ENCODE data around the gene DYNC1I1.

The DYNC1I1 gene

DNA sequence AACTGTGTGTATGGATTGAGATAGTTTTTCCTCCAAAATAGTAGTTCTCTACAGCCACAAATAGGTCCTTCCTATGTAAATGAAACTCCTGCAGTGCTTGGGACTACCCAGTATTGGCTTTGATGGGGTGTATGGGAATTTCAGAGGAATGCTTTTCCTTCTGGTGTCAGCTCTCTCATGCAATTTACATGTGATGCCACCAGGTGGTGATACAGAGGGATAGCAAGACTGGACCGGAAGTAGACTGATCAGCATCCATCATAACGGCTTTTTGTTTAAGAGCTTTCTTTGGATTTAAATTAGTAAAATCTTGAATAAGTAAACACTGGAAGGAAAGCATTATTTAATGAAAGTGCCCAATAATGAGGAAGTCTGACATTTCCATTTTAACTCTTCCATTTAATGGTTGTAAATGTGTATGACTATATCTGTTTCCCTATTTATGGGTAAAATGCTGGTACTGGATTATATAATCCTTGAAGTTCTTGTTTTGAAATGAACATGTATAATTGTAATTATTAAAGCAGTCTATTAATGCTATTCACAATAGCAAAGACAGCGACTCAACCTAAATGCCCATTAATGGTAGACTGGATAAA lies 22.7 kb downstream of the DYNC1I1 start:
- DNase-seq = peak in 1 of 2 experiments; percentile 27

DNA sequence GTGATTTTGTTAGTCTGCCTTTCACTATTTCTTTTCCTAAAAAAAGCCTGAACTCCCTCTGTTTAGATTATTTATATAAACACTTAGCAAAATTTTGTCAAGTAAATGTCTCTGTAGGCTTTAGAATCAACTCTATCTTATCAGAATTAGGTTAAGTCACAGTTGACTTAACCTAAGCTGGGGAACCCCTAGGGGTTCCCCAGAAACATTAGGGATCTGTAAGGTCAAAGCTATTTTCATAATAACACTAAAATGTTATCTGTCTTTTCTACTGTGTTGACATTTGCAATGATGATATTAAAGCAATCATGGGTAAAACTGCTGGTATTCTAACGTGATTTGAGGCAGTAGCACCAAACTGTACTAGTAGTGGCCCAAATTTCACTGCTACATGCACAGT lies 24.3 kb downstream of the DYNC1I1 start:
- DNase-seq = no peak

DNA sequence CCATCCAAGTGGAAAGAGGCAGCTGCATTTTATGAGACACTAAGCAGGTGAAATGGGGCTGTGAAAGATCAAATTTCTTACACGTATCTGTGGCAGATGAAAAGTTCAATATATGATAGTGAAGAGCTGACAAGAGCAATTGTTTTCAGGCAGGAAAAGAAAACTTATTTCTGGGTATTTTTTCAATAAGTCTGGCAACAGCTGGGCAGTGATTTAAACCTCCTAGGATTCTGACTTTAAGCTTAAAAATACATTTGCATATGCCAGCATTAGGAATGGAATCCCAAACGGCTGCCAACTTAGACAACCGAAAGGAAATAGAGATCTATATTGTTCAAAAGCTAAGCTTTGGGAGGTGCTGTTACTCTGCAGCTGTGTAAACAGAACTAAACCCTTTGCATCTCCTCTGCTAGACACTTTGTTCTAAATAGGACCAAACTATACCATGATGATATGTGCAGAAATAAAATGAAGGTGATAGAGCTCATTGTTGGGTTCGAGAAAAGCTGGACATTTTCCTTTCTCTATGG lies 26.1 kb downstream of the DYNC1I1 start:
- peak in 1 of 2 experiments; percentile 5 for DNase-seq

DNA sequence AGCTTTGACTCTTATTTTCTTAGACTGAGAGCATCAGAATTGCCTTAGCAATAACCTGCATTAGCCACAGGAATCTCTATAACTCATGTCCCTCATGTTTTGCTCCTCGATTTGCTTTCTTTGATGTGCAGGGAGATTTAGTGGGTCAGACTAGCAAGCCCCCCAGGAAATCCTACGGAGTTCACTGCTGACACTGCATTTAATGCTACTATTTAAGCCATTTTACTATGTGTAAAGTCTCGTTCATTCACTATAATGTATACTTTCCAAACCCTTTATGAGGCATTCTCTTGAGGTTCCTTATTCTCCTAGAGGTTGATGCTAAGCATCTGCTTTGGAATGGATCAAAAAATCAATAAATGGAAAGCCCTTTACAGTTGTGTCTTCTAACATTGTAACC lies 28.4 kb downstream of the DYNC1I1 start:
- DNase-seq = no peak

DNA sequence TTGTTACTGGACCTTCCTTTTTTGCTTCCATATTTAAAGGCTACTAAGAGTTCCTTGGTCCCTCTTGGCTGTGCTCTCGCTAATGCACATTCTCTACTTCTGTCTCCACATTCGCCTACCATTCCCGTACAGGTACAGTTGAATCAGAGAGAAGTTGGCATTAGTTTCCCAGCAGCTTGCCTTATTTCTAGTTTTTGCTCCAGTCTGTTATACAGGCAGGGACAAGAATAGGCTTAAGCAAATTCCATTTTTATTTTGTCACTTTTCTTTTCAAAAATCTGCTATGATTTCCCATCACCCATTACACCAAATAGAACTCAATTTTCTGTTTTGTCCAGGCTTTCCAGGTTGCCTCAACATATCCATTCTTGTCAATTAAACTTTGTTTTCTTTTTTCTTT lies 29.9 kb downstream of the DYNC1I1 start:
- no peak for DNase-seq

DNA sequence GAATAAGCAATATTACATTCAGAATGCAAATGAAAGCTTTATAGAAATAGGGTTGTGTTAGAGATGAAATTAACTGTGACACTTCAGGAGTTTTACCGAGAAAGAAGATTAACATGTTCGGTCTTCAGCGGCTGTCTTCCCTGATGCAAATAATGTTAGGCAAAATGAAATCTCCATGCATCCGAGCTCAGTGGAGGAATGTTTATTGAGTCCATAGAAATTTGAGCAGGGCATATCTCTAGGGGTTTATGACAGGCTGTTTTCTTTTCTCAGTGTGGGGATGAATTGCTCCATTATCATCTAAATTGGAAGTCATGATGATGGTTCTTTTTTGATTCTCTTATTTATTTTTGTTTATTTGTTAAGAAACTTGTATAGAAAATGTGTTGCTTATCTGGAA lies 31.7 kb downstream of the DYNC1I1 start:
- DNase-seq = no peak

DNA sequence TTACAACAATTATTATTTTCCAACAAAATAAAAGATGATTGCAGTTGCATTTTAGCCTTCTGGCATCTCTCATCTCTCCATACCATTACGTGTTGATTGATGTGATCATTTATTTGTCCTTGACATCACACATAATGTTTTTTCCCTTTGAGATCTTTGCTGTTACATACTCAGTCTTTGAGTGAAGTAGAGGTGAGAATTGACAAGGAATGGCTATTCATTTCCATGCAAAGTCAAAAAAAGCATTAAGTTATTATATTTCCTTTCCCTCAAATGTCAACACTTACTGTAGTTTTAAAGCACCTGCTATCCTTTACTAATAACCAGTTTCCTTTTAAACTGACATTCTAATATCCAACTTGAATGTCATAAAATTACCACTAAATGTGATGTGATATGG lies 33.6 kb downstream of the DYNC1I1 start:
- no peak for DNase-seq

DNA sequence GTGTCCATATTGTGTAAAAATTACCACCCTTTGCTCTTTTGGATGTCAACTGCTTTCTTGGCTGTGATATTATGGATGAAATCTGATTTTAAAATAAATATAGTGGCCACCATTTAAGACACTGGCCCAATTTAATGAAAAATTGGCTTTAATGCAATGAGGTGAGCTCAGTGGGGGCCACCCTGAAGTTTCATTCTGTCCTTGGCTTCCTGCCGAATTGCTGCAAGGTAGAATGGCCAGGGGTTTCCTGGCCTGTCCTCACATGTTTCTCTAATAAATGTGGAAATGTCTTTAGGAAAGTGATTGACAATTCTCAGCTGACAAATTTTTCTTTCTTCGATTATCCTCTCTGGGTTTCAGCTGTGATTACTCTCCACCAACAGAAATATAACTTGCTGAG lies 36.0 kb downstream of the DYNC1I1 start:
- no peak for DNase-seq

DNA sequence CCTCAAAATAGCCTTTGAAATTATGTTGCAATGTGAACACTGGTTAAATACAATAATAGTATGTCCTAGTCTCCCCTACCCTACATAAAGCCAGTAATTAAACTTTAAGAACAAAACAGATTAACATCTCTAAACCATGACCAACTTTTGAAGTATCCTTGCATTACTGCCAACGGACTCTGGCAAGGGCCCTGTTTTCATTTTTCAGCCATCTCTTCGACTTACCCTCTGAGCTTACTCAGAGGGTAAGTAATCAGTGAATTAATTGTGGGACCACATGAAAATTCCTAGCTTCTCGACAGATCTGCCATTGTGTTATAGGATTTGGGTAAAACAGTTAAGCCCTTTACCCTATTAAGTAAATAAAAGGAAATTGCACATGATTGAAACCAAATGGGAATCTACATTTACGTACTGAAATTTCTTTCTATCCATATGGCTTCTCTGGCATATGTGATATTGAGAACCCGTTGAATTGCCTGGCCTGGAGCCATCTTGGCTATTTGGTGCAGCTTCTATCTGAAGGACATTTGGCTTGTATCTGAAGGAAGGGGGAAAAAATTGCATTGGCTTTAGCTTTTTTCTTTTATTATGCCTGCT lies 39.6 kb downstream of the DYNC1I1 start:
- peak; percentile 92 to 96 for DNase-seq

DNA sequence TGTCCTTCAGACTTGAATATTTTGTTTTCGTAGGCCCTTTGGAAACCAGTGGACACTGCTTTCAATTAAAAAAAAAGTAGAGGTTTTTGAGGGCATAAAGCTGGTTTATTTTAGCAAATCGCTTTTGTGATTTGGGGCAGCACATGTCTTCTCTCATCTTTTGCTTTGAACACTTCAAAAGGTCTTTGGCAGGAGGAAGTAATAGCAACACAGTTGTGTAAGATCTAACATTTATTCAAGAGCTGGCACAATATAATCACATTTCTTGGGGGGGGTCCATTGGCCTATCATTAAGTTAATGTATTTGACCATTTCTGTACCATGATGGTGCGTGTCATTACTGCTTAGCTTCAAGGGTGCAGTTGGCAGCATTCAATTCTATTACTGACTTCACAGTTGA lies 42.4 kb downstream of the DYNC1I1 start:
- no peak for DNase-seq

DNA sequence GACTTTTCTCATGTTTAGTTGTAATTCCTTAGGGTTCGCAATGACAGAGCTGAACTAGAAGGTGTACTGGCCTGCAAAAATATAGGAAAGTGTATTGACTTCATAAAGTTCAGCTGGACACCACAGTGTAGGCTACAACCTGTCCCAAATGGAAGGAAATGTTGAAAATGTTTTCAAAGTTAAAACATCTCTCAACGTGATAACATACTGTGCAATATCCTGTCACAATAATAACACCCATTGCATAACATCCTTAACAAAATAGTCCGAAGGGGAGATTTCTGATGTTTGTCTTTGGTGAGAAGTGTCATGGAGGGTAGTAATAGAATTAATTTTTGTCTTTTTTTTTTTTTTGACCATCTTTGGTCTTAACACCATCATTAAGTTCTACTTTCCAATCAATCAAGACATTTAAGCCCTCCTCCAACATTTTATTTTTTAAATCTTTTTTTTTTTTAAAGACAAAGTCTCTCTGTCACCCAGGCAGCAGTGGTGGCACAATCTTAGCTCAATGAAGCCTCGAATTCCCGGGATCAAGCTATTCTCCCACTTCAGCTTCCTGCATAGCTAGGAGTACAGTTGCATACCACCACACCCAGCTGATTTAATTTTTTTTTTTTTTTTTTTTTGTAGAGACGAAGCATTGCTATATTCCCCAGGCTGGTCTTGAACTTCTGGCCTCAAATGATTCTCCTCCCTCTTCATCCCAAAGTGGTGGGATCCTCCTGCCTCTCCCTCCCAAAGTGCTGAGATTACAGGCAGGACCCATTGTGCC lies 45.7 kb downstream of the DYNC1I1 start:
- DNase-seq = no peak

DNA sequence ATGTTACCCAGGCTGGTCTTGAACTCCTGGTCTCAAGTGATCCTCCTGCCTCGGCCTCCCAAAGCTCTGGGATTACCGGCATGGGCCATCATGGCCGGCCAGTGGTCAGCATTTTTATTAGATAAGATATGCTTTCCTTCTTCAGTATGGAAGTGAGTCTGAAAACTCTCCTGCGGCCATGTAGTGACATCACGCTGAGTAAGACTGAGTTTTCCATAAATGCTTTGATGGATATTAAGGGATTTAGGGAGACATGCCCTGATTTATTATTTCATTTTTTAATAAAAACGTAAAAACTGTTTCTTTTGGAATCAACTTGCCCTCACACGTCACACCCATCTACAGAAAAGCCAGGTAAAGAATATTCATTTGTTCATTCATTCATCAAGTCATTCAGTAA lies 48.4 kb downstream of the DYNC1I1 start:
- DNase-seq = no peak

DNA sequence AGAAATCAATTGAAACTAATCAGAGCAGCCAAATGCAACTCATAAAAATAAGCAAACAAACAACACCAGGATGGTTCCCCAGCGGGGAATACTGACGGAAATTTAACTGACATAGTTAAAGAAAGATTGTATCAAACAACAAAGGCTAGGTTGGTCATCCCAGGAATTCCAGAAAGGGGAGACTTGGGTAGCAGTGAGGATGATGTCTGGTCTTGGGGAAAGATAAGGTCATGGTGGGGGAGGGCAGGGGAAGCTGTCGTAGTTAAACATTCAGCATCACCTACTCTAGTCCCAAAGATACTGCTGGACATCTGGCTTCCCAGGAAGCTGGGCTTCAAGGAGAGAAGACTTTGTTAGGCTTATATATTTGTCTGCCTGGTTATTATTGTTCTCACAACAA lies 50.4 kb downstream of the DYNC1I1 start:
- no peak for DNase-seq

DNA sequence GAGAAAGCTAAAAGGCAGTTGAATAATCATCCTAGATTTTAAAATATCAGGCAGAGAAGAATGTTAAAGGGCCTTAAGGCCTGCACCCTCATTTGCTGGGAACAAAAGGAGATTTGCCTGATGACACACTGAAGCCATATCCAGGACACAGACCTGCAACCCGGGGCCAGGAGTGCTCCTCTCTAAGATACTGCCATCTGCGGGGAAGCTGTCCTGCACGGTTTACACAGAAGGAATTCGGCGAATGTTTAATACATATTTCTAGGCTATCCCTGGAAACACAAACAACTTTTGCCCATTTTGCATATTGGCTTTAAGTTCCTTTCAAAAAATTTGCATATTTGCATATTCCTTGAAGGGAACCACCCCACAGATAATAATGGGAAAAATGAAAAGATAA lies 52.3 kb downstream of the DYNC1I1 start:
- no peak for DNase-seq

DNA sequence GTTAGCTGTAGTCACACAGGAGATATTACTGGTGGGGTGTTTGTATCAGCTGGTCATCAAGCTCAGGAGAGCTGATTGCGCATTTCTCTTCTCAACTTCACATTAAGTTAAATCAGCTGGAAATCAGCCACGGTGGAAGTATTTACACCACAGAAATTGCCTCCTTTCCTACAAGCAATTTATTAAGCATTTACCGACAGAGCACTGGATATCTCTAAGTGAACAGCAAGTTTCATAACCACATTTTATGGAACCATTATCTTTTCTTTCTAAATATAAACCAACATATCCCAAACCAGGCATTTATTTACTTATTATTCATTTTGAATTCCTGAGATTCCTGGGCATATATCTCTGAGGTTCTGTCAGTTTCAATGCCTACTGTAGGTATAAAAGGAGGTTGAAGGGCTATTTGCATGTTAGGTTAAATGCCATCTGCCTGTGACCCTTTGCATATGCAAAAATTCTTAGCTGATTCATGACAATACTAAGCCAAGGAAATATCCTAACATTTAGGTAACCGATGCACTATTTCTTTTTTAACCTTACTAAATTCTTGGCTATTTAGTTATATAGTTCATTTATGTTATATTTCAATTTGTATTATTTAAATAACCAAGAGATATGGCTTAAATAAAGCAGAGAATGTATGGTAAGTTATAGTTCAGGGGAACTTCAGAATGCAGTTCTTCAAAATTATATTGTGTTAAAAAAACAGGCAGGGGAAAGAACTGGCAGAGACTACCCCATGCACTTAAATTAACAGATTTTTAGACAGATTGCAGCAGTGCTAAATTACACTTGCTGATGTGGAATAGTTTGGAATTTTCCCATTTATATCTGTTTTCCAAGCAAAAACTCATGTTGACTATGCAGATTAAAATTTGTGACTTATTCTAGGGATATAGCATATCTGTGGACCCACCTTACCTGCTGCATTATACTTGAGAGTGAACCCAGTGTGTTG lies 56.8 kb downstream of the DYNC1I1 start:
- DNase-seq = no peak

DNA sequence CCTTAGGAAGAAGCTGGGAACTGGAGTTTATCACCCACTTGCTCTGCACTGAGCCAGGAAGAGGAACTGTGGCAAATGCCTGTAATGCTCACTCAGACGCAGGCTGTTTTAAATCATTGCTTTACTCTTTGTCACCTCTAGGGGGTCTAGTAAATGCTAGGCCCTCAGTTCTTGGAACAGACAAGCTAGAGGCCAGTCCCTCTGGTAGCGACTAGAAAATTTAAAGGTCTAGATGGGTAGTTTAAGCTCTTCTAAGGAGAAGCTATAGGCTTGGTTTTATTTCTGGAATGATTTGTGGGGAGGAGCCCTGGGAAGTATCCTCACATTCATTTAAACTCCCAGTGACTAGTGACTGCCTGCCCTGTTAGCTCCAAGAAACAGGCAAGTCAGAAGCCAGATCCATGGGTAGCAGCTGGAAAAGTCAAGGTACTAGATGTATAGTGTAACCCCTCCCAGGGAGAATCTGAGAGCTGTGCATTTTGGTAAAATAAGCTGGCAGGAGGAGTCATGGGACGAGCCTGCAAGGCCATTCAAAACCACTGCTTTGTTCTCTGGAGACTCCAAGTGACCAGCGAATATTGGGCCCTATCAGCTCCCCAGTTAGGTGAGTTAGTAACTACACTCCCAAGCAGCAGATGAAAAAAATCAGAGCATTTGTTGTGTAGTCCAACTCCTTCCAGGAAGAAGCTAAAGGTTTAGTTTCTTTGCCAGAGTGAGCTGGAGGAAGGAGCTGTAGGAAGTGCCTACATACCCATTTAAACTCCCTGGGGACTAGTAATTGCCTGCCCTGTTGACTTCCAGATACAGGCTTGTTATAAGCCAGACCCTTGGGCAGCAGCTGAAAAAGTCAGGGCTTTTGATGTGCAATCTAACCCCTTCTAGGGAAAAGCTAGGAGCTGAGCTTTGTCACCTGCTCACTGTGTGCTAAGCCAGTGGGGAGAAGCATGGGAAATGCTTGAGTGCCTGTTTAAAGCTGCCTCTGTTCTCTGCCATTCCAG lies 68.9 kb downstream of the DYNC1I1 start:
- no peak for DNase-seq

DNA sequence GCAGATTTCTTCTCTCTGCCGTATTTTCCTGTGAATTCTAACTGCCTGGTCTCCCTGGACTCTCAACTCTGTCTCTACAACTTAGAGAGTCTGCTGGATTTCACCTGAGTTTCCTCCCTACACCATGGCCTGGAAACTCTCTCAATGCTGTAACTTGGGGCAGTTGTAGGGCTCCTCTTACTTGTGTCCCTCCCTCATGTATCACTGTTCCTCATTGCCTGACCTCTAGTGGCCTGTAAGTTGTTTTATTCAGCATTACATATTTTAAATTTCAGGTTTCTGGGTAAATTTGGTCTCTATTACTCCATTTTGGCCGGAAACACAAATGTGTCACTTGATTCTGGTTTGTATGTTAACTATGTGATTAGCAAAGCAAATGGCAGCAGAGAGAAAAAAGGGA lies 70.9 kb downstream of the DYNC1I1 start:
- DNase-seq = no peak

DNA sequence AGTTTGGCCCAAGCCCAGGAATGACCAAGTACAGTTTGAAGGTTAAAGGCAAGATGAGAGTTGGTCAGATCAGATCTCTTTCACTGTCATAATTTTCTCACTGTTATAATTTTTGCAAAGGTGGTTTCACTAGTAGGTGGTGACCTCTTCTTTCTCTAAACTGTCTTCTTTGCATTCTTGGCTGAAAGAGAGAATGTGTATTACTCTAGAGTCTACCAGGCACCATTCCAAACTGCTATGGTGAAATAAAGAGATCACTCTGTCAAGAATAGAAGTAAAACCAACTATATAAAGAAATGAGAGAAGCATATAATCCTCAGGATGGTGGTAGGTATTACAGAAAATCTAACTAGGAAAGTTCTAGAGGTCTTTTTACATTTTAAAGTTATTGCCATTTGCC lies 72.7 kb downstream of the DYNC1I1 start:
- peak in 1 of 2 experiments; percentile 11 for DNase-seq

DNA sequence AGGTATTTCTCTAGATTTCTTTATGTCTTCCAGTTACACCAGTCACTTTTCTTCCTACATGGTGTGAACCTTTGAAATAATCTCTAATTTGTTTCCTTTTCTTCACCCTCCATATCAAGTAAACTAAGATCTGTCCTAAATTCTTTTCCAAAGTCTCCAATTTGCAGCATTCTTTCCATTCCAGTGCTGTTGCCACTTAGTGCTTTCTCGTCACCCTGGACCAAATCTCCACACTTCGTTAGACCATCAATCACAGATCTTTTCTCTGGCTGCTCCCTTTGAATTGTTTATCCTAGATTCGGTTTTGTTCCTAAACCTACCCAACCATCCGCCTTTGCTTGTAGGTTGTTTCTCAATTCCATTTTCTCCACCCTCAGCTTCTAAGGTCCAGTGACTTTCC lies 74.7 kb downstream of the DYNC1I1 start:
- DNase-seq = no peak

DNA sequence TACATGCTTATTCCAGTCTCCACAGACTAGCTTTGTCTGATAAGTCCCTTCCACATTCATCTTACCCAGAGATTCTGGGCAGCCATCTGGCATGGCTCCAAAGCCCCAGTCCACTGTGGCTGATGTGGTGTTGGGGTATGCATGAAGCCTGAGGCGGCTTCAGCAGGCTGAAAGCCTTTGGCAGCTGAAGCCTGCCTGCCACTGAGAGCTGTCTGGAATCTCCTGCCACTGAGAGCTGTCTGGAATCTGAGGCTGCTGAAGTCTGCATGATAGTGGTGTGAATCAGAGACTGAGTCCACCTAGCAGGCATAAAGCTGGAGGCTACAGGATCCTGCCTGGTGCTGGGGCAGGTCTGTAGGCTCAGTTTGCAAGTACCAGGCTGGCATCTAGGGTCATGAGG lies 87.1 kb downstream of the DYNC1I1 start:
- DNase-seq = no peak

DNA sequence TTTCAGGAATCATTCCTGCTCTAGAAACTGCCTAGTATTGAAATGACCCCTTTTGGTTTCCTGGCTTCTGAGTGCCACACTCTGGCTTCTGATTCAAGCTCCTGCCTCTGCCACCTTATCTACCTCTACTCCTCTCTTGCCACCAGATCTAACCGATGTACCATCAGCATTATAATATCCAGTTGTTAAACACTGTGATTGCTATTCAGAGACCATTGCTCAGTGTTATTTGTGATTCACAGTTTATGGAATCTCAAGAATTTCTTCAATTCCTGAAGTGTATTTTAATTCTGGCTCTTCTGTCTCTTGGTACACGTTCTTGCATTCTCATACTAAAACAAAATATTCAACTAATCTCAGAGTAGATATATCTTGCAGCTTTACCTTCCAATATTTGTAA lies 88.7 kb downstream of the DYNC1I1 start:
- no peak for DNase-seq

DNA sequence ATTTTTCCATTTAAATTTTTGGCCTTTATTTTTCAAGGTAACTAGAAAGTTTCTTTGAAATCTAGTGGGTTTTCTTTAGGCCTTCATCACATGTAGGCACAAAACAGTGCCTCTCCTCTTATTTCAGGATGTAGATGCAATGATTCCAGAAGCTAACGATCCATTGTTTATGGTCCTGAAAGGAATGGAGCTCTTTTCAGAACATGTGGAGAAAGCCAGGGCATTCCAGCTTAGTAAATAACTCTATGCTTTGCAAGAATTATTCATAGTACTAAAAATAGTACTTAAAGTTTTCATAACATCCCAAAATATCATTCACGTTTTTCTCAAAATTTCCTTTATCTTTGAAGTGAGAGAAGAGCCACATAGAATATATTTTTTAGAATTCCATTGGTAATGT lies 91.3 kb downstream of the DYNC1I1 start:
- no peak for DNase-seq

Measured in NCI-H446 (cell line).